Activated CD4-positive, alpha-beta T cell treated with anti-CD3 and anti-CD28 coated beads, Interleukin-2, amount 50 U/mL, for 48 hours (primary cell): ENCODE results near the gene ZBP1.
"Not testable (repeated sequence)": the region's sequence is repeated elsewhere in the genome, so short reads cannot be mapped to it uniquely, and the experiment has no call there.

Experiments used
- DNase-seq, 2 experiments: peaks; one replicate each; pipeline ENCODE4 v3.0.0-alpha.2; 2020

The ZBP1 gene

GRCh38 chr20:57638895-57639236, 18.6 kb upstream of the ZBP1 start:
- DNase-seq, result no peak

- DNase-seq, result no peak
Observed at GRCh38 chr20:57638173-57638894, 18.1 kb upstream of the ZBP1 start.

GRCh38 chr20:57633945-57634491, 13.8 kb upstream of the ZBP1 start:
- no peak for DNase-seq

- no peak for DNase-seq
Observed at GRCh38 chr20:57632286-57632685, 12.1 kb upstream of the ZBP1 start.

- DNase-seq, result peak; percentile 47 to 53
Observed at GRCh38 chr20:57630061-57630460, 9.8 kb upstream of the ZBP1 start.

- DNase-seq, result peak; percentile 26 to 38
Observed at GRCh38 chr20:57629491-57629901, 9.3 kb upstream of the ZBP1 start.

- not testable (repeated sequence) for DNase-seq
Observed at GRCh38 chr20:57628962-57629308, 8.7 kb upstream of the ZBP1 start.

GRCh38 chr20:57628047-57628961, 8.1 kb upstream of the ZBP1 start:
- DNase-seq, result peak; percentile 37 to 49

- no peak for DNase-seq
Observed at GRCh38 chr20:57627339-57627738, 7.1 kb upstream of the ZBP1 start.

- DNase-seq, result no peak
Observed at GRCh38 chr20:57625978-57626377, 5.8 kb upstream of the ZBP1 start.

- no peak for DNase-seq
Observed at GRCh38 chr20:57625181-57625958, 5.1 kb upstream of the ZBP1 start.

GRCh38 chr20:57624124-57624523, 3.9 kb upstream of the ZBP1 start:
- no peak for DNase-seq

GRCh38 chr20:57622579-57623381, 2.6 kb upstream of the ZBP1 start:
- DNase-seq, result peak; percentile 72 to 76

GRCh38 chr20:57622201-57622570, 2.0 kb upstream of the ZBP1 start:
- no peak for DNase-seq

GRCh38 chr20:57621421-57622200, 1.4 kb upstream of the ZBP1 start:
- no peak for DNase-seq

- DNase-seq, result peak in 1 of 2 experiments; percentile 29
Observed at GRCh38 chr20:57620999-57621398, 773 bp upstream of the ZBP1 start.

GRCh38 chr20:57619051-57619831, 985 bp downstream of the ZBP1 start:
- peak; percentile 50 to 65 for DNase-seq

- no peak for DNase-seq
Observed at GRCh38 chr20:57618764-57619050, 1.5 kb downstream of the ZBP1 start.

GRCh38 chr20:57618091-57618763, 2.0 kb downstream of the ZBP1 start:
- DNase-seq, result peak; percentile 40 to 54

GRCh38 chr20:57617079-57617795, 3.0 kb downstream of the ZBP1 start:
- no peak for DNase-seq
